DOHH2 (cell line): ENCODE results near the gene CLECL1.
"Not testable (repeated sequence)": the region's sequence is repeated elsewhere in the genome, so short reads cannot be mapped to it uniquely, and the experiment has no call there.

Experiments
- H3F3A ChIP-seq: fragments of 200-600 bp; sonication (generic), shearing (Covaris generic); 2 replicates; pipeline ENCODE4 v1.6.0; 2016; ENCODE audit warnings: antibody characterized with exemption, mild to moderate bottlenecking; ENCODE audit not compliant: control insufficient read depth, insufficient read depth
- H3K27ac ChIP-seq: fragments of 200-600 bp; sonication (generic); 2 replicates; pipeline ENCODE4 v1.5.1; 2014; ENCODE audit warnings: low read depth, mild to moderate bottlenecking, low read length, moderate library complexity
- H3K27me3 ChIP-seq: fragments of 200-600 bp; sonication (generic); 2 replicates; pipeline ENCODE4 v1.6.1; 2014; ENCODE audit warnings: mild to moderate bottlenecking, low read length, mixed read lengths; ENCODE audit not compliant: control insufficient read depth
- H3K36me3 ChIP-seq: fragments of 200-600 bp; sonication (generic); 2 replicates; pipeline ENCODE4 v1.6.1; 2014; ENCODE audit warnings: mild to moderate bottlenecking, low read length, moderate library complexity, mixed read lengths; ENCODE audit not compliant: control insufficient read depth
- H3K4me1 ChIP-seq: fragments of 200-600 bp; sonication (generic); 2 replicates; pipeline ENCODE4 v1.6.1; 2014; ENCODE audit warnings: mild to moderate bottlenecking, low read length, mixed read lengths; ENCODE audit not compliant: control insufficient read depth
- H3K4me2 ChIP-seq: fragments of 200-600 bp; sonication (generic); 2 replicates; pipeline ENCODE4 v1.6.0; 2014; ENCODE audit warnings: mild to moderate bottlenecking, low read length, moderate library complexity
- H3K4me3 ChIP-seq: fragments of 200-600 bp; sonication (generic); 2 replicates; pipeline ENCODE4 v1.5.1; 2014; ENCODE audit warnings: mild to moderate bottlenecking, low read length, mixed read lengths
- H3K79me2 ChIP-seq: fragments of 200-600 bp; sonication (generic); 2 replicates; pipeline ENCODE4 v1.6.1; 2014; ENCODE audit warnings: mild to moderate bottlenecking, low read length, mixed read lengths; ENCODE audit not compliant: control insufficient read depth
- H3K9me2 ChIP-seq: fragments of 200-600 bp; sonication (generic); replicated peaks from 2 replicates; pipeline ENCODE4 v1.6.1; 2014; ENCODE audit warnings: mild to moderate bottlenecking, low read length, mixed read lengths; ENCODE audit not compliant: control insufficient read depth
- H3K9me3 ChIP-seq: fragments of 200-600 bp; sonication (generic); 2 replicates; pipeline ENCODE4 v1.6.1; 2014; ENCODE audit warnings: antibody characterized with exemption, low read length, mixed read lengths; ENCODE audit not compliant: control insufficient read depth, insufficient read depth
- H4K20me1 ChIP-seq: fragments of 200-600 bp; sonication (generic); 2 replicates; pipeline ENCODE4 v1.6.0; 2014; ENCODE audit warnings: low read depth, mild to moderate bottlenecking, antibody characterized with exemption, low read length, moderate library complexity; ENCODE audit not compliant: control insufficient read depth, insufficient read depth
- CTCF ChIP-seq: fragments of 200-600 bp; sonication (generic); IDR thresholded peaks from one replicate; pipeline ENCODE4 v1.5.1; 2014; ENCODE audit warnings: antibody characterized with exemption, mild to moderate bottlenecking, low read depth, low read length; ENCODE audit not compliant: poor library complexity, severe bottlenecking
- EZH2phosphoT487 ChIP-seq: fragments of 200-600 bp; sonication (generic); IDR thresholded peaks from 2 replicates; pipeline ENCODE4 v1.6.1; 2017; ENCODE audit warnings: borderline replicate concordance, mild to moderate bottlenecking, antibody characterized with exemption, low read length, moderate library complexity, mixed read lengths

The CLECL1 gene

GRCh38 chr12:9694241-9694640 lies 38.7 kb downstream of the CLECL1 start:
- Histone ChIP-seq H3K27ac (no peak overlapping the region), H3F3A (peaks cover 57% of the 10 kb centered on the region), H3K9me3 (no peaks in the 10 kb centered on the region), H3K4me3 (no peak overlapping the region), H3K79me2 (peaks cover 3% of the 10 kb centered on the region; the same call in 1 of the 2 replicates), H3K9me2 (no peaks in the 10 kb centered on the region), H3K4me1 (peaks cover 6% of the 10 kb centered on the region; the same call in 1 of the 2 replicates), H3K4me2 (no peak overlapping the region), H4K20me1 (no peaks in the 10 kb centered on the region), H3K36me3 (peaks cover 74% of the 10 kb centered on the region), H3K27me3 (no peaks in the 10 kb centered on the region)
- TF ChIP-seq CTCF (no peak), EZH2phosphoT487 (no peak)

- no peak for TF ChIP-seq CTCF
- no peak for TF ChIP-seq EZH2phosphoT487
- Histone ChIP-seq H3F3A (peaks cover 45% of the 10 kb centered on the region), H3K27me3 (no peaks in the 10 kb centered on the region), H3K4me1 (no peaks in the 10 kb centered on the region), H3K9me3 (no peaks in the 10 kb centered on the region), H3K9me2 (no peaks in the 10 kb centered on the region), H3K4me3 (no peak overlapping the region), H3K27ac (no peak overlapping the region), H4K20me1 (no peaks in the 10 kb centered on the region), H3K36me3 (peaks cover 87% of the 10 kb centered on the region), H3K4me2 (no peak overlapping the region), H3K79me2 (peaks cover 6% of the 10 kb centered on the region; the same call in 1 of the 2 replicates)
Measured at GRCh38 chr12:9692909-9693308, 40.0 kb downstream of the CLECL1 start.

- TF ChIP-seq EZH2phosphoT487 (no peak), CTCF (no peak)
- peaks cover 26% of the 10 kb centered on the region for H3F3A ChIP-seq
- peaks cover 57% of the 10 kb centered on the region for H3K79me2 ChIP-seq
- H3K4me3 ChIP-seq, result no peak overlapping the region
- no peaks in the 10 kb centered on the region for H3K9me2 ChIP-seq
- H3K27ac ChIP-seq, result no peak overlapping the region
- peaks cover 97% of the 10 kb centered on the region for H3K36me3 ChIP-seq
- H4K20me1 ChIP-seq, result no peaks in the 10 kb centered on the region
- H3K4me1 ChIP-seq, result no peaks in the 10 kb centered on the region
- no peaks in the 10 kb centered on the region for H3K27me3 ChIP-seq
- no peaks in the 10 kb centered on the region for H3K9me3 ChIP-seq
- no peak overlapping the region for H3K4me2 ChIP-seq
Measured at GRCh38 chr12:9687228-9687627, 45.7 kb downstream of the CLECL1 start.

DNA sequence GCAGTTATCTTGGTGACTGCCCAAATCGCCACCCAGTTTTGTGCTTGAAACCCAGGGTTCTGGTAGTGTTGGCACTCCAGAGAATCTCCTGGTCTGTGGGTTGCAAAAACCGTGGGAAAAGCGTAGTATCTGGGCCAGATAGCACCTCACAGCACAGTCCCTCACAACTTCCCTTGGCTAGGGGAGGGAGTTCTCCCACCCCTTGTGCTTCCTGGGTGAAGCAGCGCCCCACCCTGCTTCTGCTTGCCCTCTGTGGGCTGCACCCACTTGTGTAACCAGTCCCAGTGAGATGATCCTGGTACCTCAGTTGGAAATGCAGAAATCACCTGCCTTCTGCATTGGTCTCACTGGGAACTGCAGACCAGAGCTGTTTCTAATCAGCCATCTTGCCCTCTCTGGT lies 47.0 kb downstream of the CLECL1 start:
- peaks cover 18% of the 10 kb centered on the region for H3F3A ChIP-seq
- no peaks in the 10 kb centered on the region for H4K20me1 ChIP-seq
- H3K27ac ChIP-seq, result no peak overlapping the region
- H3K9me2 ChIP-seq, result no peaks in the 10 kb centered on the region
- no peak for TF ChIP-seq EZH2phosphoT487
- no peak for TF ChIP-seq CTCF
- H3K79me2 ChIP-seq, result peaks cover 68% of the 10 kb centered on the region
- no peaks in the 10 kb centered on the region for H3K4me1 ChIP-seq
- no peaks in the 10 kb centered on the region for H3K27me3 ChIP-seq
- H3K4me3 ChIP-seq, result no peak overlapping the region
- H3K36me3 ChIP-seq, result peaks cover 97% of the 10 kb centered on the region
- H3K4me2 ChIP-seq, result no peak overlapping the region
- peaks cover 5% of the 10 kb centered on the region; the same call in 1 of the 2 replicates for H3K9me3 ChIP-seq

DNA sequence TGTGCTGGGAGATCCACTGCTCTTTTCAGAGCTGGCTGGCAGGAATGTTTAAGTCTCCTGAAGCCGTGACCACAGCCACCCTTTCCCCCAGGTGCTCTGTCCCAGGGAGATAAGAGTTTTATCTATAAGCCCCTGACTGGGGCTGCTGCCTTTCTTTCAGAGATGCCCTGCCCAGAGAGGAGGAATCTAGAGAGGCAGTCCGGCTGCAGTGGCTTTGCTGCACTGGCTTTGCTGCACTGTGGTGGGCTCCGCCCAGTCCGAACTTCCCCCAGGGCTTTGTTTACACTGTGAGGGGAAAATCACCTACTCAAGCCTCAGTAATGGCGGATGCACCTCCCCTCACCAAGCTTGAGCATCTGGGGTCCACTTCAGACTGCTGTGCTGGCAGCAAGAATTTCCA lies 47.5 kb downstream of the CLECL1 start:
- peaks cover 97% of the 10 kb centered on the region for H3K36me3 ChIP-seq
- H3K9me2 ChIP-seq, H3K27me3 ChIP-seq, H3K9me3 ChIP-seq, H4K20me1 ChIP-seq, H3K4me1 ChIP-seq, H3K4me3 ChIP-seq, H3K27ac ChIP-seq, H3K4me2 ChIP-seq: not testable (repeated sequence)
- H3K79me2 ChIP-seq, result peaks cover 73% of the 10 kb centered on the region
- H3F3A ChIP-seq, result peaks cover 15% of the 10 kb centered on the region
